Measurements from ENCODE around the gene IL36B.

The IL36B gene

DNA sequence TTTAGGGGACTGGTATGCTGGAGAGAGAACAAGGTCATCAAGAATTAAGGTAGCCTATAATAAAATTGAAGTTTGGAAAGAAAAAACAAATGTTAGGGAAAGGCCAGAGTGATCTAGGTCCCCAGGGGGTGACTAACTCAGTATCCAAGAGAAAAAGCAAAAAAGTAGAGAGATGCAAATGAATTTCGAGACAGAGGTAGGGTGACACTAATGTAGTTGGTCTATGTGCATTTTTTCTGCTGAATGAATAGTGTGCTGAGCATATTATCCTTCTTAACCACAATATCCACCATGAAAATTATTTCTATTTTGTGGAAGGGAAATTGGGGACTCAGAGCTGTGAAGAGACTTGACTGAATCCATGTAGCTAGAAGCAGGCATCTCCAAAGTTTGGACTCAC is 37.6 kb downstream of the IL36B start:
- H3K27me3 ChIP-seq (ENCODE audit: control insufficient read depth, insufficient read depth, low read length): no peaks in the 10 kb centered on the region
- no peaks in the 10 kb centered on the region for H3K36me3 ChIP-seq (ENCODE audit: control insufficient read depth, insufficient read depth, low read length)
- no peaks in the 10 kb centered on the region for H3K9me3 ChIP-seq (ENCODE audit: control insufficient read depth, insufficient read depth, low read length)
- no peaks in the 10 kb centered on the region for H3K4me1 ChIP-seq (ENCODE audit: control insufficient read depth, insufficient read depth, low read length)
- no peak overlapping the region for H3K9ac ChIP-seq (ENCODE audit: low read depth, low read length)
- no peak overlapping the region for H3K4me3 ChIP-seq (ENCODE audit: low read depth, low read length)

DNA sequence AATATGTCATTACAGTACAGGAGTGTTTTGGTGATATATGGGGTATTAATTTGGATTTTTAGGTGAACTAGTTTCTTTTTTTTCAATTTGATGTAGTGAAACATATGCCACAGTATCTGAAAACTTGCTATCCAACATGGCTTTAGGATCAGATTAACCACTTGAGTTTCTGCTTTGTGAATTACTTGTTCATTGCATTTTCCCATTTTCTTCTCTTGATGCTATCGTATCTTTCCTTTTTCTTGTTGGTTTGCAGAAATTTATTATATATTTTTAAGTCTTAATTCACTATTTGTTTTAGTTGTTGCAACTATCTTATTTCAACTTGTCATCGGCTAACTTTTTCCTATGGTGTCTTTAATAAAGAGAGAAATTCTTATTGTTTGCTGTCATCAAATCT is 38.6 kb downstream of the IL36B start:
- no peak overlapping the region for H3K9ac ChIP-seq (ENCODE audit: low read depth, low read length)
- no peak overlapping the region for H3K4me3 ChIP-seq (ENCODE audit: low read depth, low read length)

DNA sequence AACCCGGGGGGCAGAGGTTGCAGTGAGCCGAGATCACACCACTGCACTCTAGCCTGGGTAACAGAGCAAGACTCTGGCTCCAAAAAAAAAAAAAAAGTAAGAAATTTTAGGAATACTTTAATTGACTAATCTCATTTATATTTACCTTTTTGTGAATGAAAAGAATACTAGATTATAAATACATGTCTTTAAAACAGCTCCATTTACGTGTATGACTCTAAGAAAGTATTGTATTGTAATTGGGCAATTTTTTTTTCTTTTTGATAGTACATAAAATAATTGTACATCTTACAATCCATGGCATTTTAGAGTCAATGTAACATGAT is 39.4 kb downstream of the IL36B start:
- Histone ChIP-seq H3K4me1 (ENCODE audit: control insufficient read depth, insufficient read depth, low read length) (no peaks in the 10 kb centered on the region), H3K36me3 (ENCODE audit: control insufficient read depth, insufficient read depth, low read length) (no peaks in the 10 kb centered on the region), H3K9me3 (ENCODE audit: control insufficient read depth, insufficient read depth, low read length) (no peaks in the 10 kb centered on the region), H3K27me3 (ENCODE audit: control insufficient read depth, insufficient read depth, low read length) (no peaks in the 10 kb centered on the region), H3K9ac (ENCODE audit: low read depth, low read length) (no peak overlapping the region), H3K4me3 (ENCODE audit: low read depth, low read length) (no peak overlapping the region)

More for the DNA sequence above, 38.6 kb downstream of the IL36B start:
- H3K27me3 ChIP-seq (ENCODE audit: control insufficient read depth, insufficient read depth, low read length): no peaks in the 10 kb centered on the region
- H3K9me3 ChIP-seq (ENCODE audit: control insufficient read depth, insufficient read depth, low read length): no peaks in the 10 kb centered on the region
- no peaks in the 10 kb centered on the region for H3K36me3 ChIP-seq (ENCODE audit: control insufficient read depth, insufficient read depth, low read length)
- no peaks in the 10 kb centered on the region for H3K4me1 ChIP-seq (ENCODE audit: control insufficient read depth, insufficient read depth, low read length)

DNA sequence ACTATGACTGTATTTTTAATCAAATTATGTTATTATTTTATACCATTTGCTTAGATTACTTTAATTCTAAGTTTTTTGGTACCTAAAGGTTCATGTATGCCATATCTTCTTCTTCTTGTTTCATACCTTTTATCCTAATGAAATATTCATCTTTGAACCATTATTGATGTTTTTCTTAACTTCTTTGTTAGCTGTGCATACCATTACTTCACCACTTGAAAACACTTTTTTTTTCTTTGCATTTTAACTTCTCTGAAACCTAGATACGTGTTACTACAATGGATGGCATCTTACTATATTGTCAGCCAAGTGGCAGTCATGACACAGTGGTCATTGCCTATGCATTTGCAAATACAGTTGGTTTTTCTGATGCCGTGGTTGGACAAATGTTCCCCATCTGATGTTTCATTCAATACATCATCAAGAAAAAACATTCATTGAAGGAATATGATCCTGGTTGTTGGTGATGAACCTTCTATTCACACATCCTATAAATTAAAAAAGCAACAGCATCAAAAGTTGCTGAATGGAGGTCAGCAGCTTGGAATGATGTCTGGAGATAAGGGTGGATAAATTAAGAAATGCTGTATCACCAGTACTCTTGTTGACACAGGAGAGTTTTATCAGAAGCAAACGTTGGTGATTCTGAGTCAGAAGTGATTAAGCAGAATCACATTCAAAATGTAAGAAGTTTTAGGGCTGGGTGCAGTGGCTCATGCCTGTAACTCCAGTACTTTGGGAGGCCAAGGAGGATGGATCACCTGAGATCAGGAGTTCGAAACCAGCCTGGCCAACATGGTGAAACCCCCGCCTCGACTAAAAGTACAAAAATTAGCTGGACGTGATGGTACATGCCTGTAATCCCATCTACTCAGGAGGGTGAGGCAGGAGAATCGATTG is 40.0 kb downstream of the IL36B start:
- no peaks in the 10 kb centered on the region for H3K9me3 ChIP-seq (ENCODE audit: control insufficient read depth, insufficient read depth, low read length)
- no peak overlapping the region for H3K4me3 ChIP-seq (ENCODE audit: low read depth, low read length)
- H3K27me3 ChIP-seq (ENCODE audit: control insufficient read depth, insufficient read depth, low read length): no peaks in the 10 kb centered on the region

DNA sequence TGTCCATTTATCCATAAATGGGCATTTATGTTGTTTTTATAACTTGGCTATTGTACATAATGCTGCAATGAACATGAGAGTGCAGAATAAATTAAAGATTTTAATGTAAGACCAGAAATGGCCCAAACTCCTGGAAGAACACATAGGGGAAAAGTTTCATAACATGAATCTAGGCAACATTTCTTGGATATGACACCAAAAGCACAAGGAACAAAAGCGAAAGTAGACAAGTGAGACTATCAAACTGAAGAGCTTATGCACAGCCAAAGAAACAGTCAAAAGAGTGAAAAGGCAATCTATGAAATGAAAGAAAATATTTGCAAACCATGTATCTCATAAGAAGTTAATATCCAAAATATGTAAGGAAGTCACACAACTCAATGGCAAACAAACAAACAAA is 41.6 kb downstream of the IL36B start:
- no peaks in the 10 kb centered on the region for H3K36me3 ChIP-seq (ENCODE audit: control insufficient read depth, insufficient read depth, low read length)
- H3K4me3 ChIP-seq (ENCODE audit: low read depth, low read length): no peak overlapping the region
- no peak overlapping the region for H3K9ac ChIP-seq (ENCODE audit: low read depth, low read length)
- H3K4me1 ChIP-seq (ENCODE audit: control insufficient read depth, insufficient read depth, low read length): no peaks in the 10 kb centered on the region
- H3K9me3 ChIP-seq (ENCODE audit: control insufficient read depth, insufficient read depth, low read length): no peaks in the 10 kb centered on the region
- H3K27me3 ChIP-seq (ENCODE audit: control insufficient read depth, insufficient read depth, low read length): no peaks in the 10 kb centered on the region

More for the DNA sequence above, 40.0 kb downstream of the IL36B start:
- H3K36me3 ChIP-seq (ENCODE audit: control insufficient read depth, insufficient read depth, low read length): no peaks in the 10 kb centered on the region
- H3K4me1 ChIP-seq (ENCODE audit: control insufficient read depth, insufficient read depth, low read length): no peaks in the 10 kb centered on the region
- no peak overlapping the region for H3K9ac ChIP-seq (ENCODE audit: low read depth, low read length)

DNA sequence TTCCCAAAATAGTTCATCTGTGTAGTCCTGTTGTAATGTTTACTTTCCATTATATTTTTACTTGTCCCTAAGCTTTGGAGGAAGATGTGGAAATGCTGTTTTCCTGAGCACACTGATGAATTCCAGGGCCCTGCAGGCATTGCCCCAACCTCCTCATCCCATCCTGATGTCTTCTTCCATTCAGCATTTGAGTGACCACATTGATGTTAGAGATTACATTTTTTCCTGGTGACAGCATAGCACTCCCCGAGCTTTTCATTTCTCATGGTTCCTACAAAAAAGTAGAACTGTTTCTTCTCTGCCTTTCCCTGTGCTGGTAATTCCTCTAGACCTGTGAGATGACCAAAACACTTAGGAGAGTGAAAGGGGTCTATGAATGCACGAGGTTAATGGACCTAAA is 42.6 kb downstream of the IL36B start:
- no peaks in the 10 kb centered on the region for H3K27me3 ChIP-seq (ENCODE audit: control insufficient read depth, insufficient read depth, low read length)
- H3K4me1 ChIP-seq (ENCODE audit: control insufficient read depth, insufficient read depth, low read length): no peaks in the 10 kb centered on the region
- H3K36me3 ChIP-seq (ENCODE audit: control insufficient read depth, insufficient read depth, low read length): no peaks in the 10 kb centered on the region
- no peak overlapping the region for H3K4me3 ChIP-seq (ENCODE audit: low read depth, low read length)
- no peak overlapping the region for H3K9ac ChIP-seq (ENCODE audit: low read depth, low read length)
- no peaks in the 10 kb centered on the region for H3K9me3 ChIP-seq (ENCODE audit: control insufficient read depth, insufficient read depth, low read length)

DNA sequence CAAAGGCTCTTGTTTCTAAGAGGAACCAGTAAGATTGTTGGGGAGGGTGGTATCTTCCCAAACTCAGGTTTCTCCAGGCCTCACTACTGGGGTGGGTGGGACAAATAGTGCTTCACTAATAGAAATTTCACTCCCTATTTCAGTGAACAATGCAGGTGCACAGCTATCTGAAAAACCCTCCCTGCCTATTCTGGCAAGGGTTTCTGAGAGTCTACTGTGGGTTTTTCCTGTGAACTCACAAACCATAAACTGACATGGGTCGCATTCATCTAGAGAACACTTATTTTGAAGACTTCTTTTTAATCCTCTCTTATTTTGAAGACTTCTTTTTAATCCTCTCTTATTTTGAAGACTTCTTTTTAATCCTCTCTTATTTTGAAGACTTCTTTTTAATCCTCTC is 43.0 kb downstream of the IL36B start:
- no peaks in the 10 kb centered on the region for H3K4me1 ChIP-seq (ENCODE audit: control insufficient read depth, insufficient read depth, low read length)
- no peaks in the 10 kb centered on the region for H3K9me3 ChIP-seq (ENCODE audit: control insufficient read depth, insufficient read depth, low read length)
- H3K36me3 ChIP-seq (ENCODE audit: control insufficient read depth, insufficient read depth, low read length): no peaks in the 10 kb centered on the region
- H3K4me3 ChIP-seq (ENCODE audit: low read depth, low read length): no peak overlapping the region
- H3K27me3 ChIP-seq (ENCODE audit: control insufficient read depth, insufficient read depth, low read length): no peaks in the 10 kb centered on the region
- H3K9ac ChIP-seq (ENCODE audit: low read depth, low read length): no peak overlapping the region

DNA sequence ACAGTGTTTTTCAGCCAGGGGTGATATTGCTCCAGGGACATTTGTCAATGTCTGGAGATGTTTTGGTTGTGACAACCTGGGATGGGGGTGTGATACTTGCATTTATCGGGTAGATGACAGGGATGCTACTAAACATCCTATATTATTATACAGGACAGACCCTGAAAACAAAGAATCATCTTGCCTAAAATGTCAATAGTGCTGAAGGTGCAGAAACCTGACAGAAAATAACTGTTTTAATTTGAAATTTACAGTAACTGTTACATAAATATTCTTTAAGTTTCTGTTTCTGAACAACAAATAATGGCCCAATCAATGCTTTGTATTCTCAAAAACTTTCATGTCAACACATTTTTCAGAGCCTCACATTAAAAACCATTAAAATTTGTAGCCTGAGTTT is 45.4 kb downstream of the IL36B start:
- Histone ChIP-seq H3K36me3 (ENCODE audit: control insufficient read depth, insufficient read depth, low read length) (no peaks in the 10 kb centered on the region), H3K27me3 (ENCODE audit: control insufficient read depth, insufficient read depth, low read length) (no peaks in the 10 kb centered on the region), H3K4me1 (ENCODE audit: control insufficient read depth, insufficient read depth, low read length) (no peaks in the 10 kb centered on the region), H3K4me3 (ENCODE audit: low read depth, low read length) (no peak overlapping the region), H3K9me3 (ENCODE audit: control insufficient read depth, insufficient read depth, low read length) (no peaks in the 10 kb centered on the region), H3K9ac (ENCODE audit: low read depth, low read length) (no peak overlapping the region)

DNA sequence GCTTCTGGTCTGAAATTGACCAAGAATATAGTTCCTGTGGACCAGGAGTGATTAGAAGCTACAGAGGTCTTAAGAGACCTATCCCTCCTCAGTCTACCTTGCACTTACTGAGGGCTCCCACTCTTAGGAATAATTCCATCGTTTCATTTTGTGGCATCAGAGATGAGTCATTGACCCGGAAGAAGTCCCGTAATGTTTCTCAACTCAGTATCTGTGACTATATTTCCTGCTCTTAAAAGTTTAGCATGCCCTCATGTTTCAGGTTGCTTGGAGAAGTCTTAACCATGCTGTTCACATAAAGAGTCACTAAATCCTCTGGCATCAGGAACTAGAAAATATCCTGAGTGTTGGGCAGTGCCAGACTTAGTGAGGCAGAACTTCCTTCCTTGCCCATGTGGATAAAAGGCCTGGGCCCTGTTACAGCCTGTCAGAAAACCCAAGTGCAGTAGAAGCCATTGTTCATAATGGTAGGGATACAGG is 47.6 kb downstream of the IL36B start, which contains the start of gene IL36A:
Gene IL36A (plus strand): TSS at position 430 of the 480 bp plus-strand sequence. CDS start 413 bp downstream, outside the sequence.
- Histone ChIP-seq H3K9ac (ENCODE audit: low read depth, low read length) (no peak within 1 kb of the TSS), H3K27me3 (ENCODE audit: control insufficient read depth, insufficient read depth, low read length) (no peaks in the 10 kb centered on the region), H3K4me1 (ENCODE audit: control insufficient read depth, insufficient read depth, low read length) (no peaks in the 10 kb centered on the region), H3K4me3 (ENCODE audit: low read depth, low read length) (no peak within 1 kb of the TSS), H3K36me3 (ENCODE audit: control insufficient read depth, insufficient read depth, low read length) (no peaks in the 10 kb centered on the region), H3K9me3 (ENCODE audit: control insufficient read depth, insufficient read depth, low read length) (peaks cover 3% of the 10 kb centered on the region)

DNA sequence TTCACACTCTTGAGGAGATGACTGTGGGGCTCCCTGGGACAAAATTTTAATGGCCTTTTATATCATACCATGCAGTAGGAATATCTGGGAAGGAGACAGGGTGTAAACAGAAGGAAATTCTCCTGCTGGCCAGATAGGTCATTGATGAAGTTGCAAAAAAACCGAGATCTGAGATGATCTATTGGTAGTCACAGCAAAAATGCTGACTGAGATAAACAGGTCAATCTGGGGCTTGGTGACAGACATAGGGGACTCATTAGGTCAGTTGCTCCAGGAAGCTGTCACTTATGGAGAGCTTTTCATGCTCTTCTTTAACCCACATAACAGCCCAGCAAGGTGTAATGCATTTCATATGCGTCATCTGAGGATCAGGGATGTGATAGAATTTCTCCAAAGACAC is 50.0 kb downstream of the IL36B start:
- Histone ChIP-seq H3K9me3 (ENCODE audit: control insufficient read depth, insufficient read depth, low read length) (peaks cover 3% of the 10 kb centered on the region), H3K4me3 (ENCODE audit: low read depth, low read length) (no peak overlapping the region), H3K9ac (ENCODE audit: low read depth, low read length) (no peak overlapping the region)

DNA sequence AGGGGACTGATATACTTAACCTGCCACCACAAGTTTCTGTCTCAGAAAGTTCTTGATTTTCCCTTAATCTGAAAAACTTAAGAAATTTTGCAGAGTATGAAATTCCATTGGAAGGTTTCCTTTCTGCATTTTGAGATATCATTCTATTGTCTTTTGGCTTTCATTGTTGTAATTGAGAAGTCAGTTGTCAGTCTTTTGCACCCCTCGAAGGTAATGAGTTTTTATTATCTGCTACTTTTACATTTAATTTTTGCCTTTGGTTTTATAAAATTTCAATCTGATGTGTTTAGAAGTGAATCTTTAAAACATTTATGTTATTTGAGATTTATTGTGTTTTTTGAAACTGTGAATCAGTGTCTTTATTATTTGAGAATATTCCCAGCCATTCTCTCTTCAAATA is 52.2 kb downstream of the IL36B start:
- Histone ChIP-seq H3K4me3 (ENCODE audit: low read depth, low read length) (no peak overlapping the region), H3K9me3 (ENCODE audit: control insufficient read depth, insufficient read depth, low read length) (peaks cover 3% of the 10 kb centered on the region), H3K4me1 (ENCODE audit: control insufficient read depth, insufficient read depth, low read length) (no peaks in the 10 kb centered on the region), H3K9ac (ENCODE audit: low read depth, low read length) (no peak overlapping the region), H3K36me3 (ENCODE audit: control insufficient read depth, insufficient read depth, low read length) (no peaks in the 10 kb centered on the region), H3K27me3 (ENCODE audit: control insufficient read depth, insufficient read depth, low read length) (no peaks in the 10 kb centered on the region)

More for the DNA sequence above, 50.0 kb downstream of the IL36B start:
- Histone ChIP-seq H3K4me1 (ENCODE audit: control insufficient read depth, insufficient read depth, low read length) (no peaks in the 10 kb centered on the region), H3K36me3 (ENCODE audit: control insufficient read depth, insufficient read depth, low read length) (no peaks in the 10 kb centered on the region), H3K27me3 (ENCODE audit: control insufficient read depth, insufficient read depth, low read length) (no peaks in the 10 kb centered on the region)

DNA sequence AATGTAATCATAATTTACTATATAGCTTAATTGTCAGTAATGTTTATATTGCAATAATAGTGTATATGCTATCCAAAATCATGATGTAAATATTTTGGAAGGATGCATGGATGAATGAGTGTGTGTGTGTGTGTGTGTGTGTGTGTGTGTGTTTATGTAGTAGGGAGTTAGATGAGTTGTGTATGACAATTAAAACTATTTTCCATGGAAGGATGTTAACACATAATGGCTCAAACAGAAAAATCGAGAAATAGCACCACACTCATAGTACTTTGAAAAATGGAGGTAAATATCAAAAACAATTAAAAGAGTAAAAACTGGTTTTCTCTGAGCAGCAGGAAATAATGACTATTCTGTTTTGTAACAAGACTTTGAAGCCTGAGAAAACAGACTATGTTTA is 55.5 kb downstream of the IL36B start:
- no peaks in the 10 kb centered on the region for H3K36me3 ChIP-seq (ENCODE audit: control insufficient read depth, insufficient read depth, low read length)

More for the DNA sequence above, 55.5 kb downstream of the IL36B start:
- H3K4me1 ChIP-seq (ENCODE audit: control insufficient read depth, insufficient read depth, low read length): no peaks in the 10 kb centered on the region
- H3K4me3 ChIP-seq (ENCODE audit: low read depth, low read length): no peak overlapping the region
- no peaks in the 10 kb centered on the region for H3K27me3 ChIP-seq (ENCODE audit: control insufficient read depth, insufficient read depth, low read length)
- peaks cover 3% of the 10 kb centered on the region for H3K9me3 ChIP-seq (ENCODE audit: control insufficient read depth, insufficient read depth, low read length)
- no peak overlapping the region for H3K9ac ChIP-seq (ENCODE audit: low read depth, low read length)

Data from iPS-15b (cell line).